GM12872 (cell line): ENCODE data around the gene RAB11FIP4.

Source experiments
- TF ChIP-seq, protein P1 (sequence below): IDR thresholded peaks from 3 replicates; pipeline ENCODE4 v1.5.1; 2011; ENCODE audit warnings: low read depth, mild to moderate bottlenecking, low read length, moderate library complexity; ENCODE audit not compliant: insufficient read depth

Gene RAB11FIP4

DNA sequence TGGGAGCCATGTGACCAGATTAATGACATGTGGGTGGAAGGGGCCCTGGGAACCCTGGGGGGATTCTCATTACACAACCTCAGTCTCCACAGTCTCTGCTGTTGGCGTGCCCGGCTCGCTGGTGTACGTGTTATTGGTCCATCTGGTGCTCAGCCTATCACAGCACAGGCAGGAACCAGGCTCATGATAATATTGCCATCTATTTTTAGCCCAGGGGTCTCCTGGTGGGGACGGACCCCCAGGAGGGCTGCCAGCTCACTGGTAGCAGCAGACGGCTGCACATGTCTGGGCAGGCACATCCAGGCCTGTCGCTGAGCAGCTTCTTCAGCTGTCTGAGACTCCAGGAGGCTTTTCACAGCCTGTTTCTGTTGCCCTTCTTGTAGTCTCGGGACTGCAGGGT lies 123.8 kb downstream of the RAB11FIP4 start:
- TF ChIP-seq, protein P1, sequence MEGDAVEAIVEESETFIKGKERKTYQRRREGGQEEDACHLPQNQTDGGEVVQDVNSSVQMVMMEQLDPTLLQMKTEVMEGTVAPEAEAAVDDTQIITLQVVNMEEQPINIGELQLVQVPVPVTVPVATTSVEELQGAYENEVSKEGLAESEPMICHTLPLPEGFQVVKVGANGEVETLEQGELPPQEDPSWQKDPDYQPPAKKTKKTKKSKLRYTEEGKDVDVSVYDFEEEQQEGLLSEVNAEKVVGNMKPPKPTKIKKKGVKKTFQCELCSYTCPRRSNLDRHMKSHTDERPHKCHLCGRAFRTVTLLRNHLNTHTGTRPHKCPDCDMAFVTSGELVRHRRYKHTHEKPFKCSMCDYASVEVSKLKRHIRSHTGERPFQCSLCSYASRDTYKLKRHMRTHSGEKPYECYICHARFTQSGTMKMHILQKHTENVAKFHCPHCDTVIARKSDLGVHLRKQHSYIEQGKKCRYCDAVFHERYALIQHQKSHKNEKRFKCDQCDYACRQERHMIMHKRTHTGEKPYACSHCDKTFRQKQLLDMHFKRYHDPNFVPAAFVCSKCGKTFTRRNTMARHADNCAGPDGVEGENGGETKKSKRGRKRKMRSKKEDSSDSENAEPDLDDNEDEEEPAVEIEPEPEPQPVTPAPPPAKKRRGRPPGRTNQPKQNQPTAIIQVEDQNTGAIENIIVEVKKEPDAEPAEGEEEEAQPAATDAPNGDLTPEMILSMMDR, result no peak

DNA sequence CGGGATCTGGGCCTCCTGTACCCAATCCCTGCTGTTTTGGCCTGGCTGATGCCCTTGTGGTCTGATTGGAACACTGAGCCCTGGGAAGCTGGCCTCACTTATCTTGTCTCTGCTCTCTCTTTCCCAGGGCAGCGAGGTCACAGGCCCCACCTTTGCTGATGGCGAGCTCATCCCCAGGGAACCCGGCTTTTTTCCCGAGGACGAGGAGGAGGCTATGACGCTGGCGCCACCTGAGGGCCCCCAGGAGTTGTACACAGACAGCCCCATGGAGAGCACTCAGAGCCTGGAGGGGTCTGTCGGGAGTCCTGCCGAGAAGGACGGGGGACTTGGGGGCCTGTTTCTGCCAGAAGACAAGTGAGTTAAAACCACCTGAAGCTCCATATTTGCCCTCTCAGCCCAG lies 126.0 kb downstream of the RAB11FIP4 start:
- TF ChIP-seq, protein P1, result peak; percentile 47

DNA sequence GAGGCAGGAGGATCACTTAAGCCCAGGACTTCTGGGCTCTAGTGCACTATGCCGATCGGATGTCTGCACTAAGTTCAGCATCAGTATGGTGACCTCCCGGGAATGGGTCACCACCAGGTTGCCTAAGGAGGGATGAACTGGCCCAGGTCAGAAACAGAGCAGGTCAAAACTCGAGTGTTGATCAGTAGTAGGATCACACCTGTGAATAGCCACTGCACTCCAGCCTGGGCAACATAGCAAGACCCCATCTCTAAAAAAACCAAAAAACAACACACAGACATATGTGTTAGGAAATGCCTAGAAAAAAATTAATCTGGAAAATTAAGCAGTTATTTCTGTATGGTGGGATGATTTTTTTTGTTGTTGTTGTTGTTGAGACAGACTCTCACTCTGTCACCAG lies 127.0 kb downstream of the RAB11FIP4 start:
- TF ChIP-seq, protein P1, result no peak

DNA sequence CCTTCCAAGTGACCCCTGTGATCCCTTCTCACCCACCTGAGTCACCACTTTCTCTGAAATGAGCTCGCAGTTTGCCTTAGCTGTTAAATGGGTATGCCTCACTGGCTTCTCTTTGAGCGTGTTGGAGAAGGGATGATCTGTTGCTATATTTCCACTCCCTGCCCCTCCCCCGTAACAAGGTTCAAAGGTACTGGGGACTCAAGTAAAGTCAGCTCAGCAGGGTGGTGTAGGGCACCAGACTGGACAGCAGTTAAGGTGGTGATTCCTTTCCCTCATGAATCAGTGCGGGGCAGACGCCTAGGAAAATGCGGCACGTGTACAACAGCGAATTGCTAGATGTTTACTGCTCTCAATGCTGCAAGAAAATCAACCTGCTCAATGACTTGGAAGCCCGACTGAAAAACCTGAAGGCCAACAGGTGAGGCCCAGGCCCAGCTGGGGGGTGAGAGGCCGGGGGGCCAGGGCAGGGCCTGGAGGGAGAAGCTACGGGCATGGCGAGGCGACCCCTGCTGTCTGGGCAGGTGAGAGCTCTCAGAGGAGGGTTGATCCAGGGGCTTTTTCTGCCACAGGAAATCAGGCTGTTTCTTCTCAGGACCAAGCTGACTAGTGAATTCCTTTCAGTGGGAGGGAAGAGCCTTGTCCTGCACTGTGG lies 130.3 kb downstream of the RAB11FIP4 start:
- TF ChIP-seq, protein P1, result no peak

DNA sequence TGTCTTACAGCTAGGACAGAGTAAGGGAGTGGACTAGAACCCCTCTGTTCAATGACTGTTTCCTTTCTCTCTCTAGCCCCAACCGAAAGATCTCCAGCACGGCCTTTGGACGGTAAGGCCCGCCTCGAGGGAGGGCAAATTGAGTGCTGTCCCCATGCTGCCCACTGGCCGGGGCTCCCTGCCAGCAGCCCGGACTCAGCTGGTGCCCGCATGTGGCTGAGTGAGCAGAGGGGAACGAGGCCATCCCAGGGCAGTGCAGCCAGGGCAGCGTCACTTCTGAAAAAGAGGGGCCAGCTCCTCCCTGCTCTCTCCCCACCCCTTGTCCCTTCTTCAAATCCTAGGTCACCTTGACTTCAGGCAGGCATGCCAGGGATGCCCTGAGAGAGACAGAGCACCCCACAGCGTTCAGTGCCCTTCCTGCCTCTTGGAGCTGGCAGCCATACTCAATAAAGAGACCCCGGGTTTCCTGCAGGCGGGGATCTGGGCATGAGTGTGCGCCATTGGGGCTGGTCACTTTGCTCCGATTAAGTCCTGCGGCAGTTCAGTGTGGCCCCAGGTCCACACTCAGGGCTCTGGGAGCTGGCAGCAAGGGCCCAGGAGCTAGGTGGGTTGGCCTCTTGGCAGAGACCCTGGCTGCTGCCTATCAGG lies 130.9 kb downstream of the RAB11FIP4 start:
- TF ChIP-seq, protein P1, result no peak

DNA sequence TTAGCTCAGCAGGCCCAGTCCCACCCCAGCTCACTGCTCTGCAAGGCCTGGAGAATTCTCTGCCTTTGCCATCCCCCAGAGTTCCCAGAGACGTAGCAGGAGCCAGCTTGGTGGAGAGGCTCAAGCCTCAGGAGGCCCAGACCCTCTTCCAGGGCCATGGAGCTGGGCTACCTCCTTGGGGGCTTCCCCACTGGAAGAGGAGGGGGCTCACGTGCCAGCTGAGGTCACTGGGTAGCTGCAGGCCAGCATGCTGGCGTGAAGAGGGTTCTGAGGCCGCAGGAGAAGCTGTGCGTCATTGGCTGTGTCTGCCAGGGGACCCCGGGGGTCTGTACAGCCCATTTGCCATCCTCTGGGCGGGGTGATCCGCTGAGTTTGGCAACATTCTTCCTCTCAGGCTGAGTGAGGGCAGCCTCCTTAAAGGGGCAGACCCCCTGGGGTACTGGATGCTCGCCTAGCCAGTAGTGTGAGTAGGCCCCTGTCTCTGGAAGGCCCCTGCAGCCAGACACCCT lies 131.6 kb downstream of the RAB11FIP4 start:
- TF ChIP-seq, protein P1, result no peak

DNA sequence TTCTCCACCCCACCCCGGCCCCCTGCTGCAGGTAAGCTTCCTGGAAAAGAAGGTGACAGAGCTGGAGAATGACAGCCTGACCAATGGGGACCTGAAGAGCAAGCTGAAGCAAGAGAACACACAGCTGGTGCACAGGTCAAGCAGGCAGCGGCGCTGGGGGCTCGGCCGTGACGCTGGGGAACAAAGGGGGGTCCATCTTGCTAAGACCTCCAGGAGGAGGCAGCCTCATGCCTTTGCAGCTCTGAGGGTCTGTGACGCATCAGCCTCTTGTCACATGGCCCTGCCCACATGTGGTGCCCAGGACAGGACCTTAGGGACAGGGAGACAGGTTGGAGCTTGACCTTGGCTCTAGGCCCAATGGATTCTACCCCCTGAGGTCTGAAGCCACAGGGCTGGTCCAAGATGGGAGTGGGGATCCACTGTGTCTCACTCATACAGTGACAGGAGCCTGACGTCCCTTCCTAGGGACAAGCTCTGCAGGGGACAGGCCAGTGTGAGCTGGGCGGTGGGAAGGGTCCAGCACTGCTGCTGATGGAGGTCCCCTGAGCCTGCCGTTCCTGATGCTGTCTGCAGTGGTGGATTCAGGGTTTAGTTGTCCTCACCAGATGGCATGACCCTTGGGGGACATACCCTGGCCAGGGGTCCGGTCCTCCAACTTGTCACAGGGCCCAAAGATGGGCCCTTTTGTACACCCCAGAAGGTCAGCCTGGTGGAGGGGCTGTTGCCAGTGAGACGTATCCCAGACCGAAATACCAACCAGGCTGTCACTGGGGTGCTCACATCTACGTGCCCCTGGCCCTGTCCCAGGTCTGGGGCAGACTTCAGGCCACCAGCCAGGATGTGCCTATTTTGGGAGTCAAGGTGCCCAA lies 132.6 kb downstream of the RAB11FIP4 start:
- TF ChIP-seq, protein P1, result no peak
